ENCODE measurements around the gene LCE7A.
A peak's percentile ranks its signal among the peaks of the same experiment; 100 is the strongest.

Gene LCE7A

GRCh38 chr1:152859696-152860095 lies at the start of gene LCE7A:
Gene LCE7A, plus strand, starts transcription at chr1:152859996. Its CDS starts 702 bp downstream, at chr1:152860698.
- no peak for DNase-seq

GRCh38 chr1:152811050-152811449 lies 48.7 kb upstream of the LCE7A start:
- DNase-seq = no peak

GRCh38 chr1:152811671-152812070 lies 48.1 kb upstream of the LCE7A start, which contains the start of gene LCE1B:
Gene LCE1B, plus strand, starts transcription at chr1:152811971. Its CDS starts 476 bp downstream, at chr1:152812447.
- no peak for DNase-seq

GRCh38 chr1:152817309-152817708 lies 42.5 kb upstream of the LCE7A start:
- DNase-seq = no peak

GRCh38 chr1:152823294-152823693 lies 36.5 kb upstream of the LCE7A start:
- DNase-seq = no peak

- no peak for DNase-seq
Observed at GRCh38 chr1:152824964-152825363, 34.8 kb upstream of the LCE7A start.

- no peak for DNase-seq
Observed at GRCh38 chr1:152827173-152827572, 32.6 kb upstream of the LCE7A start, which contains the start of gene LCE1A. Gene LCE1A, plus strand, starts transcription at chr1:152827473. Its CDS starts 0 bp downstream, at chr1:152827473.

- DNase-seq = no peak
Observed at GRCh38 chr1:152836870-152837269, 22.9 kb upstream of the LCE7A start.

- no peak for DNase-seq
Observed at GRCh38 chr1:152842556-152842955, 17.2 kb upstream of the LCE7A start, which contains the start of gene LCE6A. Gene LCE6A, plus strand, starts transcription at chr1:152842856. Its CDS starts 665 bp downstream, at chr1:152843521.

GRCh38 chr1:152855661-152856060 lies 4.1 kb upstream of the LCE7A start:
- DNase-seq = no peak

- no peak for DNase-seq
Observed at GRCh38 chr1:152858062-152858461, 1.7 kb upstream of the LCE7A start.

GRCh38 chr1:152860129-152860528 lies 333 bp downstream of the LCE7A start:
- DNase-seq = no peak

GRCh38 chr1:152861374-152861773 lies 1.6 kb downstream of the LCE7A start:
- DNase-seq = no peak

GRCh38 chr1:152864443-152864842 lies 4.6 kb downstream of the LCE7A start:
- DNase-seq = no peak

- DNase-seq = no peak
Observed at GRCh38 chr1:152866321-152866720, 6.5 kb downstream of the LCE7A start.

GRCh38 chr1:152869808-152870419 lies 10.1 kb downstream of the LCE7A start:
- DNase-seq = peak; percentile 28

- DNase-seq = no peak
Observed at GRCh38 chr1:152870831-152871730, 11.3 kb downstream of the LCE7A start.

- DNase-seq = no peak
Observed at GRCh38 chr1:152871731-152872126, 11.9 kb downstream of the LCE7A start.

- no peak for DNase-seq
Observed at GRCh38 chr1:152873495-152873894, 13.7 kb downstream of the LCE7A start.

- no peak for DNase-seq
Observed at GRCh38 chr1:152876827-152877226, 17.0 kb downstream of the LCE7A start.

- no peak for DNase-seq
Observed at GRCh38 chr1:152878042-152878441, 18.2 kb downstream of the LCE7A start, which contains the start of gene SMCP. Gene SMCP, plus strand, starts transcription at chr1:152878322. Its CDS starts 6,101 bp downstream, at chr1:152884423.

- DNase-seq = no peak
Observed at GRCh38 chr1:152879559-152880198, 19.9 kb downstream of the LCE7A start.

GRCh38 chr1:152880316-152880715 lies 20.5 kb downstream of the LCE7A start:
- no peak for DNase-seq
